Peyer's patch (tissue), 4 donors: Measurements from ENCODE around the gene PTMA.

Source experiments
- POLR2A ChIP-seq, 2 donors: fragments of 450-650 bp; IDR thresholded peaks; one replicate each; pipeline ENCODE4 v1.5.1; 2017; ENCODE audit warnings: antibody characterized with exemption in 2 of 2, mild to moderate bottlenecking in 2 of 2, moderate library complexity in 2 of 2
- TF ChIP-seq, protein P1 (sequence below), 6 experiments: fragments of 450-650 bp in 4 of 6; fragments of 200-600 bp in 2 of 6; sonication (generic) in 1 of 6; IDR thresholded peaks; one replicate each; pipeline ENCODE4 v1.5.1; 2017 to 2019; ENCODE audit warnings: antibody characterized with exemption in 6 of 6, mild to moderate bottlenecking in 3 of 6, moderate library complexity in 1 of 6

- TF ChIP-seq, protein P1, sequence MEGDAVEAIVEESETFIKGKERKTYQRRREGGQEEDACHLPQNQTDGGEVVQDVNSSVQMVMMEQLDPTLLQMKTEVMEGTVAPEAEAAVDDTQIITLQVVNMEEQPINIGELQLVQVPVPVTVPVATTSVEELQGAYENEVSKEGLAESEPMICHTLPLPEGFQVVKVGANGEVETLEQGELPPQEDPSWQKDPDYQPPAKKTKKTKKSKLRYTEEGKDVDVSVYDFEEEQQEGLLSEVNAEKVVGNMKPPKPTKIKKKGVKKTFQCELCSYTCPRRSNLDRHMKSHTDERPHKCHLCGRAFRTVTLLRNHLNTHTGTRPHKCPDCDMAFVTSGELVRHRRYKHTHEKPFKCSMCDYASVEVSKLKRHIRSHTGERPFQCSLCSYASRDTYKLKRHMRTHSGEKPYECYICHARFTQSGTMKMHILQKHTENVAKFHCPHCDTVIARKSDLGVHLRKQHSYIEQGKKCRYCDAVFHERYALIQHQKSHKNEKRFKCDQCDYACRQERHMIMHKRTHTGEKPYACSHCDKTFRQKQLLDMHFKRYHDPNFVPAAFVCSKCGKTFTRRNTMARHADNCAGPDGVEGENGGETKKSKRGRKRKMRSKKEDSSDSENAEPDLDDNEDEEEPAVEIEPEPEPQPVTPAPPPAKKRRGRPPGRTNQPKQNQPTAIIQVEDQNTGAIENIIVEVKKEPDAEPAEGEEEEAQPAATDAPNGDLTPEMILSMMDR (IDR thresholded peaks at IDR 0.05) = no peak
- no peak for TF ChIP-seq POLR2A (IDR thresholded peaks at IDR 0.05)
Observed at GRCh38 chr2:231715988-231716616, 7.8 kb downstream of the PTMA start.
